GM12878 (cell line): ENCODE data around the gene EFHD1. TPM values are rescaled to one million over a fixed set of nuclear protein-coding genes. Genes with fewer than 3 reads are reported as not detected.
A peak's percentile ranks its signal among the peaks of the same experiment; 100 is the strongest.

Experiments used
- ATAC-seq: fragments of 200-7000 bp; cut with Tn5 transposase; 3 replicates; pipeline ENCODE4 v1.9.1; 2020; ENCODE audit warnings: mild to moderate bottlenecking, moderate library complexity
- BruUV-seq: library from RNA; stranded (reverse); fragments of 400-500 nt; replicated peaks from 2 replicates; lab custom pipeline; 2021; lab: Mats Ljungman, UMichigan
- CTCF ChIA-PET: fragments of 300-600 bp; sonication (Branson Sonifier 250); formaldehyde crosslinking; extraction: SDS; loops from one replicate; lab custom pipeline; 2021; ENCODE audit warnings: inconsistent platforms; lab: Yijun Ruan, JAX
- POLR2A ChIA-PET: fragments of 350-600 bp; formaldehyde crosslinking; extraction: SDS; loops from one replicate; lab custom pipeline; 2021; ENCODE audit warnings: inconsistent platforms; lab: Charles Lee
- RAD21 ChIA-PET: fragments of 300-600 bp; sonication (Branson Sonifier 250); formaldehyde crosslinking; loops from one replicate; lab custom pipeline; 2023; ENCODE audit warnings: antibody characterized with exemption; ENCODE audit not compliant: unreplicated experiment; lab: Charles Lee
- SMC1A ChIA-PET: fragments of 300-600 bp; sonication (Branson Sonifier 250); formaldehyde crosslinking; loops from one replicate; lab custom pipeline; 2023; ENCODE audit not compliant: unreplicated experiment, uncharacterized antibody; lab: Charles Lee
- DNase-seq: peaks from one replicate; pipeline ENCODE4 v3.0.0-alpha.2; 2011; ENCODE audit warnings: low read depth, low spot score
- FAIRE-seq: peaks from 3 replicates; lab custom pipeline; 2011; peaks lifted over from hg19 to GRCh38; lab: Jason Lieb, UNC
- H2AFZ ChIP-seq: 2 replicates; pipeline ENCODE4 v1.6.0; 2011; ENCODE audit warnings: low read depth, low read length, control low read depth; ENCODE audit not compliant: control insufficient read depth
- H3K27ac ChIP-seq: 2 replicates; pipeline ENCODE4 v1.5.1; 2011; ENCODE audit warnings: control low read depth; ENCODE audit not compliant: control insufficient read depth, insufficient read depth
- H3K27me3 ChIP-seq, 2 experiments: replicated peaks in 1 of 2; 2 replicates each; pipeline versions ENCODE4 v1.6.0 to v1.6.1; 2011; ENCODE audit warnings: low read length in 1 of 2; ENCODE audit not compliant: control insufficient read depth in 2 of 2, insufficient read depth in 2 of 2
- H3K36me3 ChIP-seq, 2 experiments: 2 replicates each; pipeline ENCODE4 v1.5.1; 2011; ENCODE audit warnings: low read length in 1 of 2; ENCODE audit not compliant: control insufficient read depth in 2 of 2, insufficient read depth in 2 of 2
- H3K4me1 ChIP-seq: 2 replicates; pipeline ENCODE4 v1.6.1; 2011; ENCODE audit warnings: mild to moderate bottlenecking, low read length, moderate library complexity, mixed read lengths; ENCODE audit not compliant: control insufficient read depth, insufficient read depth
- H3K4me2 ChIP-seq: 2 replicates; pipeline ENCODE4 v1.6.0; 2011; ENCODE audit warnings: control low read depth; ENCODE audit not compliant: control insufficient read depth, insufficient read depth
- H3K4me3 ChIP-seq: fragments of 200-600 bp; sonication (generic); 2 replicates; pipeline ENCODE4 v1.5.1; 2016
- H3K79me2 ChIP-seq: 2 replicates; pipeline ENCODE4 v1.6.0; 2011; ENCODE audit warnings: low read length; ENCODE audit not compliant: control insufficient read depth, insufficient read depth
- H3K9ac ChIP-seq: 2 replicates; pipeline ENCODE4 v1.8.0; 2011; ENCODE audit warnings: low read length, control low read depth, mixed read lengths; ENCODE audit not compliant: control insufficient read depth, insufficient read depth
- H3K9me3 ChIP-seq: replicated peaks from 3 replicates; pipeline ENCODE4 v1.5.1; 2011; ENCODE audit warnings: mild to moderate bottlenecking, low read length; ENCODE audit not compliant: control insufficient read depth, insufficient read depth
- H4K20me1 ChIP-seq: 2 replicates; pipeline ENCODE4 v1.6.0; 2011; ENCODE audit not compliant: control insufficient read depth, insufficient read depth
- BCL11A ChIP-seq: IDR thresholded peaks from 2 replicates; pipeline ENCODE4 v1.6.1; 2011; ENCODE audit warnings: low read depth, low read length
- HCFC1 ChIP-seq: fragments of 150-350 bp; IDR thresholded peaks from 2 replicates; pipeline ENCODE4 v1.6.1; 2014; ENCODE audit warnings: low read length
- HDGF ChIP-seq: fragments of 450-650 bp; IDR thresholded peaks from 2 replicates; pipeline ENCODE4 v1.6.1; 2016; ENCODE audit warnings: antibody characterized with exemption
- IKZF1 ChIP-seq: fragments of 450-650 bp; conservative IDR thresholded peaks from 2 replicates; pipeline ENCODE4 v1.6.1; 2017; ENCODE audit warnings: antibody characterized with exemption, mild to moderate bottlenecking
- NFIC ChIP-seq: IDR thresholded peaks from 2 replicates; pipeline ENCODE4 v1.6.1; 2012; ENCODE audit warnings: low read depth, mild to moderate bottlenecking, inconsistent platforms, low read length, moderate library complexity
- SIN3A ChIP-seq: IDR thresholded peaks from 2 replicates; pipeline ENCODE4 v1.6.1; 2012; ENCODE audit warnings: low read depth, low read length, improper control_type of control experiment
- STAT1 ChIP-seq: fragments of 450-650 bp; conservative IDR thresholded peaks from 2 replicates; pipeline ENCODE4 v1.6.1; 2014; ENCODE audit warnings: antibody characterized with exemption, mild to moderate bottlenecking
- WGBS: methylation state at CpG from one replicate; pipeline ENCODE4 v1.1.6; 2016; ENCODE audit warnings: low lambda C conversion rate; ENCODE audit not compliant: insufficient replicate concordance, insufficient coverage; ENCODE audit errors: missing lambda C conversion rate; 5-methylcytosine and 5-hydroxymethylcytosine counted together
- in situ Hi-C: fragments of 300-500 bp; cut with MboI; formaldehyde crosslinking; loops from 9 replicates; pipeline ENCODE4 v1.14.3; 2018; ENCODE audit warnings: mixed read lengths
- intact Hi-C: fragments of 100-400 bp; cut with micrococcal nuclease; formaldehyde crosslinking; loops from one replicate; pipeline ENCODE4 v1.14.2; 2022; ENCODE audit not compliant: unreplicated experiment
- polyA plus RNA-seq, 11 experiments: library from polyadenylated mRNA; depleted of rRNA in 4 of 11; unstranded in 6 of 11; stranded (reverse) in 5 of 11; fragments of >200 nt; fragmentation: Nextera tagmentation in 4 of 11; fragmentation: Illumina TruSeq in 1 of 11; extraction: Ambion mirVana in 4 of 11; extraction: Trizol in 1 of 11; gene quantifications; 1 replicate in 1 of 11; 2 replicates in 10 of 11; pipeline versions ENCODE4 v1.2.1 to v1.2.3, GENCODE V29; 2011 to 2016; ENCODE audit warnings: inconsistent platforms in 2 of 11, missing spikeins in 2 of 11, low read depth in 1 of 11
- total RNA-seq, 4 experiments: library from RNA; depleted of rRNA in 3 of 4; stranded (reverse); fragments of >200 nt in 3 of 4; fragmentation: Illumina TruSeq in 1 of 4; extraction: Trizol in 1 of 4; gene quantifications; 2 replicates each; pipeline versions ENCODE4 v1.2.1 to v1.2.3, GENCODE V29; 2013 to 2021
- TF ChIP-seq, protein P1 (sequence below): IDR thresholded peaks from 2 replicates; pipeline ENCODE4 v1.6.1; 2012; ENCODE audit warnings: low read depth, low read length, improper control_type of control experiment
- TF ChIP-seq, protein P2 (sequence below): fragments of 450-650 bp; IDR thresholded peaks from 2 replicates; pipeline ENCODE4 v1.6.1; 2017; ENCODE audit warnings: antibody characterized with exemption, mild to moderate bottlenecking, moderate library complexity
- TF ChIP-seq, protein P3 (sequence below): fragments of 450-650 bp; IDR thresholded peaks from 2 replicates; pipeline ENCODE4 v1.6.1; 2017; ENCODE audit warnings: mild to moderate bottlenecking, moderate library complexity

The EFHD1 gene
- total and polyA plus RNA-seq, 10 of the 15 experiments (the other 5 are each of a cell fraction or from before 2014, with no cell fraction given) = 0.07 TPM; not detected in 9

DNA sequence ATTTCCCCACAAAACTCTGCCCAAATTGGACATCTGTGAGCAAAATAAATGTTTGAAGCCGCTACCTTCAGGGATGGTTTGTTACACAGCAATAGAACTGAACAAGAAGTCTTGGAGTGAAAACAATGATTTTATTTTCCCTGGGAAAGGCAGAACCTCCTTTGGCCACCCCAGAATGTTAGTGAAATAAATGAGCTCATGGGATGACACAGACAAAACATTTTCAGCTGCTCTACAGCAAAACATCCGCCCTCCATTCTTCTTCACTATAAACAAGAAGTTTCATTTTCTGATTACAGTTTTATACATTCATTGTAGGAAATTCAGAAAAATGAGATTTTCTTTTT, 4.3 kb upstream of the EFHD1 start:
- intact Hi-C loops = no loop called here
- ChIA-PET SMC1A (no interaction called here), CTCF (no interaction called here), RAD21 (no interaction called here), POLR2A (no interaction called here)
- H3K4me1 ChIP-seq = no peaks in the 10 kb centered on the region
- H4K20me1 ChIP-seq = no peaks in the 10 kb centered on the region
- H3K4me2 ChIP-seq = no peak overlapping the region
- H3K27ac ChIP-seq = no peak overlapping the region
- no peaks in the 10 kb centered on the region for H3K36me3 ChIP-seq
- no TSS peak for BruUV-seq
- WGBS = 45% methylated on average over 2 of the region's 2 CpGs
- no peak overlapping the region for H3K4me3 ChIP-seq
- H3K27me3 ChIP-seq = peaks cover 5 to 12% of the 10 kb centered on the region in 2 experiments
- DNase-seq (no peak), ATAC-seq (no peak), FAIRE-seq (no peak)
- TF ChIP-seq, protein P1, sequence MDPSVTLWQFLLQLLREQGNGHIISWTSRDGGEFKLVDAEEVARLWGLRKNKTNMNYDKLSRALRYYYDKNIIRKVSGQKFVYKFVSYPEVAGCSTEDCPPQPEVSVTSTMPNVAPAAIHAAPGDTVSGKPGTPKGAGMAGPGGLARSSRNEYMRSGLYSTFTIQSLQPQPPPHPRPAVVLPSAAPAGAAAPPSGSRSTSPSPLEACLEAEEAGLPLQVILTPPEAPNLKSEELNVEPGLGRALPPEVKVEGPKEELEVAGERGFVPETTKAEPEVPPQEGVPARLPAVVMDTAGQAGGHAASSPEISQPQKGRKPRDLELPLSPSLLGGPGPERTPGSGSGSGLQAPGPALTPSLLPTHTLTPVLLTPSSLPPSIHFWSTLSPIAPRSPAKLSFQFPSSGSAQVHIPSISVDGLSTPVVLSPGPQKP = no peak
- no peak for TF ChIP-seq HDGF
- TF ChIP-seq NFIC = no peak
- no peak for TF ChIP-seq SIN3A
- in situ Hi-C loops = no loop called here
- H3K9ac ChIP-seq = no peak overlapping the region
- no peaks in the 10 kb centered on the region for H3K9me3 ChIP-seq
- no peak overlapping the region for H2AFZ ChIP-seq
- H3K79me2 ChIP-seq = no peaks in the 10 kb centered on the region

DNA sequence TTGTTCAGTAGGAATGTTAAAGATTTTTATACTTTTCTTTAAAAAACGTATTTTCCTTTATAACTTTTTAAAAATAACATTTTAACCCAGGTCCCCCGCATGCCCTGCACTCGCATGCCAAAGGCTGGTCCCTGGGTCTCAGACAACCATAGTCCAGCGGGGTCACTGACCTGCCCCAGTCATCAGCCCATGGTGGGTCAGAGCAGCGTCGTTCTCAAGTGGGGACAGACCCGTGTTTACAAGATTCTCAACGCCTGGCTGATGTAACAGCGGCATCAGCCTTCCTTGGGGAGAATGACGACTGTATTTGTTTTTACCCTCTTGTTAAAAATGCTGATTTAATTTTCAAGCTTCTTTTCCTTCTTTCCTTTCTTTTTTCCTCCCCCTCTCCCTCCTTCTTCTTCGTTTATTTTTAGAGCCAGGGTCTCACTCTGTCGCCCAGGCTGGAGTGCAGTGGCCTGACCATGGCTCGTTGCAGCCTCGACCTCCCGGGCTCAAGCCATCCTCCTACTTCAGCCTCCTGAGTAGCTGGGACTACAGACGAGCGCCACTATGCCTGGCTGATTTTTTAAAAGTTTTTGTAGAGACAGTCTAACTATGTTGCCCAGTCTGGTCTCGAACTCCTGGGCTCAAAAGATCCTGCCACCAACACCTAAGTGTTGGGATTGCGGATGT, 1.0 kb upstream of the EFHD1 start:
- H3K9ac ChIP-seq = no peak overlapping the region
- ChIA-PET POLR2A (interaction anchor here (1.1 kb wide), 1 partner anchor 833 kb away, joined by 3 read pairs; no protein-coding TSS in a partner anchor), RAD21 (no interaction called here), CTCF (no interaction called here), SMC1A (no interaction called here)
- ATAC-seq = no peak
- H3K9me3 ChIP-seq = no peaks in the 10 kb centered on the region
- H3K4me3 ChIP-seq = no peak overlapping the region
- in situ Hi-C loops = no loop called here
- H3K36me3 ChIP-seq = no peaks in the 10 kb centered on the region
- no peak overlapping the region for H2AFZ ChIP-seq
- H3K79me2 ChIP-seq = no peaks in the 10 kb centered on the region
- no peak overlapping the region for H3K27ac ChIP-seq
- no peaks in the 10 kb centered on the region for H4K20me1 ChIP-seq
- WGBS = 37% methylated on average over 19 of the region's 19 CpGs
- BruUV-seq = no TSS peak
- peak overlapping the region; percentile 74; the same call in 1 of the 2 replicates for H3K4me2 ChIP-seq
- peaks cover 4 to 12% of the 10 kb centered on the region in 2 experiments for H3K27me3 ChIP-seq
- FAIRE-seq = no peak
- intact Hi-C loops = no loop called here
- no peaks in the 10 kb centered on the region for H3K4me1 ChIP-seq
- DNase-seq = no peak
- TF ChIP-seq BCL11A (no peak), HCFC1 (no peak), STAT1 (no peak), IKZF1 (no peak)
- TF ChIP-seq, protein P2, sequence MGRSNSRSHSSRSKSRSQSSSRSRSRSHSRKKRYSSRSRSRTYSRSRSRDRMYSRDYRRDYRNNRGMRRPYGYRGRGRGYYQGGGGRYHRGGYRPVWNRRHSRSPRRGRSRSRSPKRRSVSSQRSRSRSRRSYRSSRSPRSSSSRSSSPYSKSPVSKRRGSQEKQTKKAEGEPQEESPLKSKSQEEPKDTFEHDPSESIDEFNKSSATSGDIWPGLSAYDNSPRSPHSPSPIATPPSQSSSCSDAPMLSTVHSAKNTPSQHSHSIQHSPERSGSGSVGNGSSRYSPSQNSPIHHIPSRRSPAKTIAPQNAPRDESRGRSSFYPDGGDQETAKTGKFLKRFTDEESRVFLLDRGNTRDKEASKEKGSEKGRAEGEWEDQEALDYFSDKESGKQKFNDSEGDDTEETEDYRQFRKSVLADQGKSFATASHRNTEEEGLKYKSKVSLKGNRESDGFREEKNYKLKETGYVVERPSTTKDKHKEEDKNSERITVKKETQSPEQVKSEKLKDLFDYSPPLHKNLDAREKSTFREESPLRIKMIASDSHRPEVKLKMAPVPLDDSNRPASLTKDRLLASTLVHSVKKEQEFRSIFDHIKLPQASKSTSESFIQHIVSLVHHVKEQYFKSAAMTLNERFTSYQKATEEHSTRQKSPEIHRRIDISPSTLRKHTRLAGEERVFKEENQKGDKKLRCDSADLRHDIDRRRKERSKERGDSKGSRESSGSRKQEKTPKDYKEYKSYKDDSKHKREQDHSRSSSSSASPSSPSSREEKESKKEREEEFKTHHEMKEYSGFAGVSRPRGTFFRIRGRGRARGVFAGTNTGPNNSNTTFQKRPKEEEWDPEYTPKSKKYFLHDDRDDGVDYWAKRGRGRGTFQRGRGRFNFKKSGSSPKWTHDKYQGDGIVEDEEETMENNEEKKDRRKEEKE = no peak
- TF ChIP-seq, protein P3, sequence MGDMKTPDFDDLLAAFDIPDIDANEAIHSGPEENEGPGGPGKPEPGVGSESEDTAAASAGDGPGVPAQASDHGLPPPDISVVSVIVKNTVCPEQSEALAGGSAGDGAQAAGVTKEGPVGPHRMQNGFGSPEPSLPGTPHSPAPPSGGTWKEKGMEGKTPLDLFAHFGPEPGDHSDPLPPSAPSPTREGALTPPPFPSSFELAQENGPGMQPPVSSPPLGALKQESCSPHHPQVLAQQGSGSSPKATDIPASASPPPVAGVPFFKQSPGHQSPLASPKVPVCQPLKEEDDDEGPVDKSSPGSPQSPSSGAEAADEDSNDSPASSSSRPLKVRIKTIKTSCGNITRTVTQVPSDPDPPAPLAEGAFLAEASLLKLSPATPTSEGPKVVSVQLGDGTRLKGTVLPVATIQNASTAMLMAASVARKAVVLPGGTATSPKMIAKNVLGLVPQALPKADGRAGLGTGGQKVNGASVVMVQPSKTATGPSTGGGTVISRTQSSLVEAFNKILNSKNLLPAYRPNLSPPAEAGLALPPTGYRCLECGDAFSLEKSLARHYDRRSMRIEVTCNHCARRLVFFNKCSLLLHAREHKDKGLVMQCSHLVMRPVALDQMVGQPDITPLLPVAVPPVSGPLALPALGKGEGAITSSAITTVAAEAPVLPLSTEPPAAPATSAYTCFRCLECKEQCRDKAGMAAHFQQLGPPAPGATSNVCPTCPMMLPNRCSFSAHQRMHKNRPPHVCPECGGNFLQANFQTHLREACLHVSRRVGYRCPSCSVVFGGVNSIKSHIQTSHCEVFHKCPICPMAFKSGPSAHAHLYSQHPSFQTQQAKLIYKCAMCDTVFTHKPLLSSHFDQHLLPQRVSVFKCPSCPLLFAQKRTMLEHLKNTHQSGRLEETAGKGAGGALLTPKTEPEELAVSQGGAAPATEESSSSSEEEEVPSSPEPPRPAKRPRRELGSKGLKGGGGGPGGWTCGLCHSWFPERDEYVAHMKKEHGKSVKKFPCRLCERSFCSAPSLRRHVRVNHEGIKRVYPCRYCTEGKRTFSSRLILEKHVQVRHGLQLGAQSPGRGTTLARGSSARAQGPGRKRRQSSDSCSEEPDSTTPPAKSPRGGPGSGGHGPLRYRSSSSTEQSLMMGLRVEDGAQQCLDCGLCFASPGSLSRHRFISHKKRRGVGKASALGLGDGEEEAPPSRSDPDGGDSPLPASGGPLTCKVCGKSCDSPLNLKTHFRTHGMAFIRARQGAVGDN = no peak
